ENCODE data around the gene RAMP1.
"Not testable (repeated sequence)": the region's sequence is repeated elsewhere in the genome, so short reads cannot be mapped to it uniquely, and the experiment has no call there.

Gene RAMP1

GRCh38 chr2:237859533-237860272 is at the start of gene RAMP1:
TSS of gene RAMP1 (plus strand) at chr2:237859623. CDS start at chr2:237859676, 53 bp downstream.
- DNase-seq (ENCODE audit: low read depth): no peak

- DNase-seq (ENCODE audit: low read depth): no peak
Measured at GRCh38 chr2:237815637-237816036, 43.8 kb upstream of the RAMP1 start.

GRCh38 chr2:237816531-237816930 is 42.9 kb upstream of the RAMP1 start:
- no peak for DNase-seq (ENCODE audit: low read depth)

GRCh38 chr2:237818066-237818473 is 41.4 kb upstream of the RAMP1 start:
- DNase-seq (ENCODE audit: low read depth): no peak

GRCh38 chr2:237819231-237819630 is 40.2 kb upstream of the RAMP1 start:
- no peak for DNase-seq (ENCODE audit: low read depth)

GRCh38 chr2:237820421-237820820 is 39.0 kb upstream of the RAMP1 start:
- no peak for DNase-seq (ENCODE audit: low read depth)

GRCh38 chr2:237823544-237823943 is 35.9 kb upstream of the RAMP1 start:
- DNase-seq (ENCODE audit: low read depth): no peak

GRCh38 chr2:237824085-237824484 is 35.3 kb upstream of the RAMP1 start:
- no peak for DNase-seq (ENCODE audit: low read depth)

- no peak for DNase-seq (ENCODE audit: low read depth)
Measured at GRCh38 chr2:237827421-237827987, 31.9 kb upstream of the RAMP1 start.

GRCh38 chr2:237830522-237830921 is 28.9 kb upstream of the RAMP1 start:
- DNase-seq (ENCODE audit: low read depth): no peak

GRCh38 chr2:237833546-237833945 is 25.9 kb upstream of the RAMP1 start:
- DNase-seq (ENCODE audit: low read depth): no peak

- DNase-seq (ENCODE audit: low read depth): no peak
Measured at GRCh38 chr2:237835372-237835771, 24.1 kb upstream of the RAMP1 start.

GRCh38 chr2:237841051-237841450 is 18.4 kb upstream of the RAMP1 start:
- DNase-seq (ENCODE audit: low read depth): no peak

- DNase-seq (ENCODE audit: low read depth): not testable (repeated sequence)
Measured at GRCh38 chr2:237848940-237849339, 10.5 kb upstream of the RAMP1 start.

- DNase-seq (ENCODE audit: low read depth): no peak
Measured at GRCh38 chr2:237854295-237854694, 5.1 kb upstream of the RAMP1 start.

- no peak for DNase-seq (ENCODE audit: low read depth)
Measured at GRCh38 chr2:237857791-237858190, 1.6 kb upstream of the RAMP1 start.

- peak; percentile 5 for DNase-seq (ENCODE audit: low read depth)
Measured at GRCh38 chr2:237858294-237859081, 935 bp upstream of the RAMP1 start.

GRCh38 chr2:237859082-237859433 is 365 bp upstream of the RAMP1 start:
- no peak for DNase-seq (ENCODE audit: low read depth)

GRCh38 chr2:237860273-237860935 is 981 bp downstream of the RAMP1 start:
- no peak for DNase-seq (ENCODE audit: low read depth)

- DNase-seq (ENCODE audit: low read depth): no peak
Measured at GRCh38 chr2:237861875-237862527, 2.6 kb downstream of the RAMP1 start.

GRCh38 chr2:237862528-237862895 is 3.1 kb downstream of the RAMP1 start:
- no peak for DNase-seq (ENCODE audit: low read depth)

GRCh38 chr2:237863102-237863511 is 3.7 kb downstream of the RAMP1 start:
- no peak for DNase-seq (ENCODE audit: low read depth)
